T-helper 2 cell treated with Interferon-gamma antibody and Interleukin-4, amounts not matched to agents 100 ng/mL and 5 ng/mL, for 36 hours (primary cell): ENCODE measurements around the gene PTPRN2. TPM values are rescaled to one million over a fixed set of nuclear protein-coding genes. Genes with fewer than 3 reads are reported as not detected.

Experiments used
- intact Hi-C: fragments of 100-400 bp; cut with micrococcal nuclease; formaldehyde crosslinking; loops from one replicate; pipeline ENCODE4 v1.15.1; 2023
- total RNA-seq: library from RNA; stranded (reverse); gene quantifications from 2 replicates; pipeline ENCODE4 v1.2.3, GENCODE V29; 2022

Gene PTPRN2
- total RNA-seq, 1 donor from 2014 or later = 5.1 TPM

DNA sequence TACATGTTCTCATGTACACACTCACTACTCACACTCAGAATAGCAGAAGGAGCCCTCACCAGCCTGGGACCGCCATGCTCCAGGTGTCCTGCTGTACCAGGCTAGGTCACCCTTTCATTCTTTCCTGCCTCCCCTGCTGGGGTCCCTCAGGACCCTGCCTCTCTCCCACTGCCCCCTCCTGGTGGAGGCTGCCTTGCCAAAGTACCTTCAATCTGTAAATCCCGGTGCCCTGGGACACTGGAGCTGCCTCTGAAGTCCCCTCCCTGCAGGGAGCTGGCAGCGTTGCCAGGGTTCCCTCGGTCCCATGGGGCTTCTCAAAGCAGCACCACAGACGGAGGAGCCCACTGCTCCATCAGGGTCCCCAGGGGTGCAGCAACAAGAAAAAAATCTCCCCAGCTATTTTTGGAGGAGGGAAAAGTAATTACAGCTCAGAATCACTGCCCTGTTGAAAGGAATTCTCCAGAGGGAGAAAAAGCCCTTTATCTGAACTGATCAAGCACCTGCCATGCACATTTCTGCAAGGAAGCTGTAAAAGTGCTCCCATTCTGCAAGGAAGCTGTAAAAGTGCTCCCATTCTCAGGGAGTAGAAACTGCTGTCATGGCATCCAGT, 259.9 kb downstream of the PTPRN2 start:
- intact Hi-C loops = no loop called here

DNA sequence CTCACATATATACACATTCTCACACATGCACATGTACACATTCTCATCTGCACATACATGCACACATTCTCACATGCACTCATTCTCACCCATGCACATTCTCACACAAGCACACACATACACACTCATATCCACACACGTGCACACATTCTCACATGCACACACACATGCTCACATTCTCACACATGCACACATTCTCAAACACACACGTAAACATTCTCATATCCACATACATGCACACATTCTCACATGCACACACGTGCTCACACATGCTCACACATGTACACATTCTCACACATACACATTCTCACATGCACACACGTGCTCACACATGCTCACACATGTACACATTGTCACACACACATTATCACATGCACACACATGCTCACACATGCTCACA, 260.6 kb downstream of the PTPRN2 start:
- intact Hi-C loops = no loop called here

DNA sequence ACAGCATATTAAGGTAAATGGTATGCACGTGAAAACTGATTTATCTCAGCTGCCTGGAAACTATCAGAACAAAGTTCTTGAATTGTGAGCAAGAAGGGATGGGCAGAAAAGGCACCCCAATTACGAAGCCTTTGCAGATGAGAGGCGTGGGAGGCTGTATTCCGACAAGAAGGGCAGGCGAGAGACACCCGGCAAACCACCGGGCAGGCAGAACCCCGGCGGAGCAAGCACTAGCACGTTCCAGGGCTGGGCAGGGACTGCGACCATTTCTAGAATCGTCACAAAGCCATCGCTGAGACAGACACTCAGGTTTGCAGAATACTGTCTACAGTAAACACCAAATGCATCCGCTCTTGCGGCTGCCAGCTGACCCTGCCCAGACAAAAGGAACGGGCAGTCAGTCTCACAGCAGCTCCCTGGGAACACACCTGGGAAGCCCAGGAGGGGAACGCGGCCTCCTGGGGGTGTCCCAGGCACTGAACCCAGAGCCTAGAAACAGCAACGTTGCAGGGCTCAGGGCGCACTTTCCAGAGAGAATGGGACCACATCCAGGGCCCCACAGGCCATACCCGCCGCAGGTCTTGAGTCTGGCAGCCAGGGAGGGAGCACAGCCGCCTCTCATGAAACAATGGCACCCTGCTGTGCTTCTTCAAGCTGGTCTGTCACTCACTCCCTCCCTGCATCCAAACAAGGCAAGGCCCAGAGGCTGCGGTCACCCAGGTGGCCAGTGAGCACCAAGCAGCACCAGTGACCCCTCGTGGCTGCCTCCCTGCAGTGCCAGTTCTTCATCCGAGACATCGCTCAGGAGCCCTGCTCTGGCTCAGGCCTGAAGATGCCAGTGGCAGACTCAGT, 261.9 kb downstream of the PTPRN2 start:
- intact Hi-C loops = no loop called here

DNA sequence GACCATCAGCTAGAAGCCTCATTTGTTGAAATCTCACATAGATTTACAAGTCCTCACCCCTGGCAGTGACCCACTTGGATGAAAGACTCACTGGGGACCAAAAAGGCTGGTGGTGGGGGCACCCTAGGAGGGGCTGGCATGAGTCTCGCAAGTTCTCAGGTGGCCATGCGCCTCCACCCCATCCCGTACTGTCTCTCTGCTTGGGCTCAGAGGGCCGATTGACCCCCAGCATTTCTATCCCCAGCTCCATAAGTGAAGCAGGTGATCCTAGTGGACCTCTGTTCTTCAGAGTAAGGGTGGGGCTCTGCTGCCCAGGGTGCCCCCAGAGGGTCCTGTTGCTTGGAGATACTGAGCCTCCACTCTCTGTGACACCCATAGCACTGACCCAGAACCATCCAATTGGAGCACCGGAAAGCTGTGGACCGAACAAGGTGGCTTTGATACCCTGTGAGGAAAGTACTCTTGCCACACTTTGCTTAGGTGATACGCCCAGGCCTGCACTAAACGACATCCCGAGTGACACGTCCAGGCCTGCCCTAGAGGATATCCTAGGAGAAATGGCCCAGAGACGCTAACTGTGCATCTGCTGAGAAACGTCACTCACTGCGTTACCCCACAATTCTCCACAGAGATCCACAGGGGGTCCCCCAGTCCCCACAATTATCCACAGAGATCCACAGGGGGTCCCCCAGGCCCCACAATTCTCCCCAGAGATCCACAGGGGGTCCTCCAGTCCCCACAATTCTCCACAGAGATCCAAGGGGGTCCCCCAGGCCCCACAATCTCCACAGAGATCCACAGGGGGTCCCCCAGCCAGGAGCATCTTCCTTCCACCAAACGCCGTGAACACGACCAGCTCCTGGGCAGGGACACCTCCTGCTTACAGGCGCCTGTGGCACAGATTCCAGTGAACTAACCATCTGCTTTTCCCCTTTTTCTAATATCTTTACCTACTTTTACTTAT, 262.9 kb downstream of the PTPRN2 start:
- intact Hi-C loops = no loop called here

DNA sequence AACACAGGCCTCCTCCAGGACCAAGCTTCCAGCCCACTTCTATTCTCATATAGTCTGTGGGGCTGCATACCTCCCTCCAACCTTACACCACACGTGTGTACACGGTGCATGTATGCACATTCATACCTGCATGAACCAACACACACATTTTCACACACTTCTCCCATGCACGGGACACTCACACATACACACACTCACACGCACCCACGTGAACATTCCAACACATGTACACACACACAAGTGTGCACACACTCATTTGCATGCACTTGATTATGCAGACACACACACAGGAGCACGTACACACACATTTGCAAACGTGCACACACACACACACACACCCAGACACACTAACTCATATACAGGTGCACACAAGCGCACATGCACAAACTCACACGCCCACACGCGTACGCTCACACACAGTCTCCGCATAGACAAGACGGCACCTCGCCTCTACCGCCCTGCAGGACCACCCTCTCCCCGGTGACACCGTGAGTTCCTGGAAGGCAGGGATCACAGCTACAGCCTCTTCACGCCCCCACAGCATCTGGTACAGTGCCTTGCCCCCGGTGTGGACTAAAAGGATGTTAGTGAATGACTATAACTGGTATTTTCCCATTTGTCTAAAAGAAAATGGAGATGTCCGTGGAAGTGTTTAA, 263.8 kb downstream of the PTPRN2 start:
- intact Hi-C loops = no loop called here

DNA sequence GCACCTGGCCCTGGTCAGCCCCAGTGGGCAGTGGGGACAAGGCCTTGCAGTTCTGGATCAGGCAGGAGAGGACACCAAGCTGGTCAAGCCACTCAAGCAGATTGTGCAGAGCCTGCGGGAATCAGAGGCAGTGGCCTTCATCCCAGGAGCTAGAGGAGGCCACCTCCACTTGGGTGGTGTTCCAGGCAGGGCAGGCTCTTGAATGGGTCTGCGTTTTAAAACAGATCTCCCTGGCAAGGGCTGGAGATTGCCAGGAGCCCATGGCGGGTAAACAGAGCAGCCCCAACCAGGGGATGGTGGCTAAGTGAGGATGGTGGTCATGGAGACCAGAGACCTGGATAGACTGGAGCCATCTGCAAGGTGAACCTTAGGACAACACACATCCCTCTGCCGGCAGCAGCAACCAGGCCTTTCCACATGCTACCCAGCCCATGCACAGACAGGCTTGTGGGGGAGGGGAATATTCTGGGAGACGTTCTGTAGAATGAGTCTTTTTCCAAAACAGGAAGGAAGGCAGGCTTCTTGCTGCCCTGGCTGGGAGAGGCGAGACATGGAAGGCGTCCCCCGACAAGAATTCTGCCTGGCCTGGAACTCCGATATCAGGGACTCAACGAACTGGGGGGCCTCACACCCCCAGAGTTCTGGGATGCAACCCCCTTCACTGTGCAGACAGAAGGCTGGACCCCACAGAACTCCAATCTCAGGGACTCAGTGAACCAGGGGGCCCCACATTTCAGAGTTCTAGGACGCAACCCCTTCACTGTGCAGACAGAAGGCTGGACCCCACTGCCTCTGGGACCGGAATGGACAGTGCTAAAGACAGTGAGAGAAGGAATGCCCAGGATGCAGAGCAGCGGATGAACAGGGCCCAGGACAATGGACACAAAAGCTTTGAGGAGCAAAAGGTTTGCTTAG, 264.8 kb downstream of the PTPRN2 start:
- intact Hi-C loops = no loop called here

DNA sequence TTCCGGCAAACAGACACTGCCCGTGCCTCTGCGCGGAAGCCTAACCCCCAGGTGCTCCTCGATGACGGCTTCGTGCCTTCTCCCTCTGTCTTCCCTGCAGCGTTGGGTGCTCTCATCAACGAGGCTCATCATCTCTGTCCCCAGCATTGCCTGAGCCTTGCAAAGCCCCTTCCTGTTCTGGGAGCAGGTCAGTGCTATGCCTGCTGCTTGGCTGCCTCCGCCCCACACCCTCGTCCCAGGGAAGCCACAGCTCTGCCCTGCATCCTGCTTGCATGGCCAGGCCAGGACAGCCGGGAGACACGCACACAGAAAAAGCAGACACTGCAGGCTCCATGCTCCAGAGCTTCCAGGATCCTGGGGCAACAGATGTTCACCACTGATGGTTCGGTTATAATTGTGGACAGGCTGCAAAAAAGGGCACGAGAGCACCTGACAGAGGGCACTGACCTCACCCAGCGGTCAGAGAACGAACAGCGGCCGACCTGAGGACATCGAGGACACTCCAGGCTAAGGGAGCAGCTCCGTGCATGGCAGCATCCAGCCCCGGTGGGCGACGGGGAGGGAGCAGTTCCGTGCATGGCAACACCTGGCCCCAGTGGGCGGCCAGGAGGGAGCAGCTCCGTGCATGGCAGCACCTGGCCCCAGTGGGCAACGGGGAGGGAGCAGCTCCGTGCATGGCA, 265.5 kb downstream of the PTPRN2 start:
- intact Hi-C loops = no loop called here

DNA sequence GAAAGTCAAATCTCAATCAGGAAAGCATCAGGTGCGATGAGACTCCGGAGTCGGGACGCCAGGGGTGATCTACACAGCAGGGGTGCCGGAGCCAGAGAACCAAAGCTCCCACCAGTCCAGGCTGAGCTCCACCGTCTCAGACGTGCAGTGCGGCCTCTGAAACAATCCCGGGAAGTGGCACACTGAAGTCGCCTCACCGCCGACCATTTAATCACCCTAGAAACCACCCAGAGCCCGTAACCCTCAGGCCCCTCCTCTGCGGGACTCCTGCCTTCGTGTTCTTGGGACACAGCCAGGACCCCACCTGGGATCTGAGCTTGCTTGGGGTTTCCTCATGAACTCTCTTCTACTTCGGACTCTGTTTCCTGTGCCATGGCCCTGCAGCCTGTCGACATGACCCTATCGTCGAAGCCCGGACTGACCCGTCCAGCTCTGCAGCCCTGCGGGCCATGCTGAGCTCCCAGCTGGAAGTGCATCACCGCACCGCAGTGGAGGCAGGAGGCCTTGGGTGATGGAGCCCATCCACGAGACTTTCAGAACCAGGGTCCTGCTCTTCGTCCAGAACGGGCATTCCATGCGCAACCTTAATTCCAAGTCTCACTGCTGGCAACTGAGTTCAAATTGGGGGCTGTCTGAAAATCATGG, 266.4 kb downstream of the PTPRN2 start:
- intact Hi-C loops = no loop called here

DNA sequence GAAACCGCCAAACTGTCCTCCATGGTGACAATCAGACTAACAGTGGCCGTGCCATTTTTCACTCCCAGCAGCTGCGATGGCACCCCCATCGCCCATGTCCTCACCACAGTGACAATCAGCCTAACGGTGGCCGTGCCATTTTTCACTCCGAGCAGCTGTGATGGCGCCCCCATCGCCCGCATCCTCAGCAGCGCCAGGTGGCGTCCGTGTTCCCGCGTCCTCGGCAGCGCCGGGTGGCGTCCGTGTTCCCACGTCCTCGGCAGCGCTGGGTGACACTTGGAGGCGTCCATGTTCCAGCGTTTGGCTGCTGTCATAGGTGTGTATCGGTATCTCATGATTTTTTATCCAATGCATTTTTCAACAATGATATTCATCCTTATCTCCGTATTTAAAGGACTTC, 267.3 kb downstream of the PTPRN2 start:
- intact Hi-C loops = no loop called here

DNA sequence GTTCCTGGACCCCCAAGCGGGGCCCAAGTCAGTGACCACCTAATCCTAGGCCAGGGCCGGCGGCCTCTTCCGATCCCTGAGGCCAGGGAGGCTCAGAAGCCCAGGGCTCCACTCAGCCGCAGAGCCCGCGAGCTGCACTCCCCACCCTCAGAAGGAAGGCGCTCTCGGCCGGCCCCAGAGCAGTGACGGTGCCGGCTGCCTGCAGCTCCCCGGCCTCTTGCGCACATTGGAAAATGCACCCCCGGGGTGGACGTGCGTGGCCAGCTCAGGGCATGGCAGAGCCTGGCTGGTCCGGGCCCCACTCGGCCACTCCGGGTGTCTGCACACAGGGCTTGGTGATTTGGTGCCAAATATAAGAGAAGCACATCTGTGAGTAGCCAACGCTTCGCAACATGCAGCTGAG, 269.1 kb downstream of the PTPRN2 start:
- intact Hi-C loops = no loop called here

DNA sequence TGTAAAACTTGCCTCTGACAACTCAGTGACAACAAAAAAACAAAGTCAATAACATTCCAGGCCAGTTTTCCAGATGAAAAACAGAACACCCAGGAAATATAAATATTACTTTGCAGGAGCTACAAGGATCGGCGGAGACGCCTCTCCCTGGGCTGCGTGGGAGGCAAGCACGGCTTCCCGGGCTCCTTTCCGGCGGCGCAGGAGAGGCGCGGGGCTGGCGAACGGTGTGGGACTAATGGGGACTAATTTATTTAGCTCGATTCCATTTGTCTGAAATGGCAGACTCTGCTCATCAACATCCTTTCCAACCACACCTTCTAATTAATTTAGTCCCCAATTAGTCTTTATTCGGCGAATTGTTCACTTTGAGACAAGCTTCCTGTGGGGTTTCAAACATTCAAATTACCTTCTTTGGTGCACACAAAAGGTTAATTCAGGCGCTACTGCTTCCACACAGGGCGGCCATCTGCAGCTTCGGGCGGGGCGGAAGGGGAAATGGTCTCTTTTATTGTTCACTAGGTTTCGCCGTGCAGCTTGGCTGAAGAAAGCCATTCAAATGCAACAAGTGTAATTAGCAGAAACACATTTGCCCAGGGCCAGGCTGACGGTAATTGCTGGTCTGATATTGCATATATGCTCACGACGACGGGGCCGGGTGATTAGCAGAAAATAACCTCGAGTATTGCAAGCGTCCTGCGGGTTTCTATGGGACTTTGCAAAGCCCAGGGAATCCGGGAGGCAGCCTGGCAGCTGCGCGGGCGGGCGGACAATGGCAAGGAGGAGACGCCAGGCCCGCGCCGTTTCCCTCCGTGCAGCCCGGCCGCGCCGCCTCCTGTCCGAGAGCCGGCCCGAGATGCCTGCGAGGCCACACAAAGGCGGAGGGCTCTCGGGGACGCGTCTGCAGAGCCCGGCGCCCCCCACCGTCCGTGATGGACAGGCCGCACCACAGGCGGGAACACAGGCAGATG, 270.1 kb downstream of the PTPRN2 start:
- intact Hi-C loops = no loop called here

DNA sequence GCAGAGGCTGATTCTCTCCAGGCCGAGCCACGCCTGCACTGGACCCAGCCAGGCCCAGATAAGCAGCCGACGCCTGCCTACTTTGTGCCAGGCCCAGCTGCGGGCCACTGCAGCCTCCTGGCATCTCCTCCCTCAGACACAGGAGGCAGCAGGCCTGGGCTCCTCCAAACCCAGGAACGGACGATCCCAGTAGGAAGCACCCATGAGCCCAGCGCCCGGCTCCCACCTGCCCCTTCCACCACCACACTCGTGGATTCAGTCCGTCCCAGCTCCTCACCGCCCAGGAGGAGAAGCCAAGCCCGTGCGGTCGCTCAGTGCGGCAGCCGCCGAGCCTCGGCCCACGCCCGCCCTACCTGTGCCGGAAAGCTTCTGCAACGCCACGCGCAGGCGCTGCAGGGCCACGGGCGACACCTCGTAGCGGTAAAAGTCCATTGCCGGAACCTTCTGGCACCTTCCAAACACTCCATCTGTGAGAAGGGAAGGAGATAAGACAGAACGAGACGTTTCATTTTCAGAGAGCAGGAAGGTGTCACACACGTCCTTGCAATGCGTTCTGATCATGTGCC, 271.1 kb downstream of the PTPRN2 start:
- intact Hi-C loops = no loop called here

DNA sequence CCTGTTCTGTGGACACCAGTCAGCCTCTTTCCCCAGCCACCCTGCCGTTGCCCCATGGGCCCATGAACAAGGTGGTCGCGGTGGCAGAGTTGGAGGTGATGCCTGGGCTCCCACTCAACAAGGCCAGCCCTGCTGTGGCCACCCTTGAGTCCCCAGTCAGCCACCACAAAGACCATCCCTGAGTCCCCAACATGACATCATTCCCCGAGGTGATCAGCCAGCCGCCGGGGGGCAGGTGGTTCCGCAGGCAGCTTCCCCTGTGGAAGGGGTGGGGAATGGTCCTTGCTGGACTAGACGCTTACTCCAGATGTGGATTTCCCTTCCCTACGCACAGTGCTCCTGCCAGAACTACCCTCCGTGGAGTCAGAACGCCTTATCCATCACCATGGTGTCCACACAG, 271.7 kb downstream of the PTPRN2 start:
- intact Hi-C loops = no loop called here

DNA sequence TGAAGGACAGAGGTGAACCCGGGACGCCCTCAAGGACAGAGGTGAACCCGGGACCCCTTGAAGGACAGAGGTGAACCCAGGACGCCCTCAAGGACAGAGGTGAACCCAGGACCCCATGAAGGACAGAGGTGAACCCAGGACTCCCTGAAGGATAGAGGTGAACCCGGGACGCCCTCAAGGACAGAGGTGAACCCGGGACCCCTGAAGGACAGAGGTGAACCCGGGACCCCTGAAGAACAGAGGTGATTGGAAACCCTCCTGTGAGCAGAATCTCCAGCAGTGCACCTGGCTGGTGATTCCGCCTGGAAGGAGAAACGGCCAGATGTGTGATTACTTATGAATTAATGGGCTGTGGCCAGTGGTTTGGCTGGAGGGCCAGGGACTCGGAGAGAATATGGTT, 272.3 kb downstream of the PTPRN2 start:
- intact Hi-C loops = no loop called here

DNA sequence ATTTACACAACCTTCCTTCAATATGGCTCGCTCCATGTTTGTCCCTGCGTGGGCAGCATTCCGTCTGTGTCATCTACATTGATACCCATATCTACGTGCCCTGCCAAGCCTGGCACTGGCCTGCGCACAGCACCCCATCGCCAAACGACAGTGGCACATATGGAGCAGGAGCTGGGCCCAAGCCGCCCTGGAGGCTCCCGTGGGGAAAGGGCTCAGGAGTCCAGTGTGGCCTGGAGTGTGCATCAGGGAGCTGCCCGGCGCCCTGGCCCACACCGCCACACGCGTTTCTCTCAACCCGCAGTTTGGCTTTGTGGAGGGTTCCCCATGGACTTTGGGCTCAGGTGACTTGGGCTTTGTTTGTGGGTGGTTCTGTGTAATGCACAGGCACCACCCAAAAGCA, 273.2 kb downstream of the PTPRN2 start:
- intact Hi-C loops = no loop called here

DNA sequence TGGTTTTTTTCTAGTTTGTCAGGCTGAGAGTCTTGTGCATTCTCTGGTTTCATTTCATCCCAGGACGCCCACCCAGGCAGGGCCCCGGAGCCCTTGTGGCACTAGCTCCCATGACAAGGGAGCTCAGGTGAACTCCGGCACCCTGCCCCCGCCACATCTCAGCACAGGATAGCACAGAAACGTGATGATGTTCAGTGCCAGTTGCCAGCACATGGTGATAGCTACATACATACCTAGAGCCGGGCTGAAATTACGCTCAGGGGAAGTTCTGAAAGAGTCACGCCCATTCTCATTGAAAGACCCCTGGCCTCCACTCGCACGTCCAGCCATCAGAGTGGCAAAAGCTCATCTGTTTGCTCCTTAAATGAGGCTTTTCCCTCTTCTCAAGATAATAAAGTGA, 273.7 kb downstream of the PTPRN2 start:
- intact Hi-C loops = no loop called here

DNA sequence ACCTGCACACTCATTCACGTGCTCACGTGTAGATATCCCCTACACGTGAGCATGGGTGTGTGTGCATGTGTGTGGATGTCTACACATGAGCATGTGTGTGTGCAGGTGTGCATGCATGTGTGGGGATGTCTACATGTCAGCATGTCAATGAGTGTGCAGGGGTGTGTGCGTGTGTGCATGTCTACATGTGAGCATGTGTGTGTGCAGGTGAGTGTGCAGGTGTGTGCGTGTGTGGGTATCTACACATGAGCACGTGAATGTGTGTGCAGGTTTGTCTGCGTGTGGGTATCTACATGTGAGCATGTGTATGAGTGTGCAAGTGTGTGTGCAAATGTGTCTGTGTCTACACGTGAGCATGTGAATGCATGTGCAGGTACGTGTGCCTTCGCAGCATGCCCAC, 274.8 kb downstream of the PTPRN2 start:
- intact Hi-C loops = no loop called here

DNA sequence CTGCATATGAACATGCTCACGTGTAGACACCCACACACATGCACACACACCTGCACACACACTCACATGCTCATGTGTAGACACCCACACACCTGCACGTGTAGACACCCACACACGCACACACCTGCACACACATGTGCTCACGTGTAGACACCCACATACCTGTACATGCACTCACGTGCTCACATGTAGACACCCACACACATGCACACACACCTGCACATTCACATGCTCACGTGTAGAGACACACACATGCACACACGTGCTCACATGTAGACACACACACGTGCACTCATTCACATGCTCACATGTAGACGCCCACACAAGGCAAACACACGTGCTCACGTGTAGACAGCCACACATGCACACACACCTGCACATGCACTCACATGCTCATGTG, 275.8 kb downstream of the PTPRN2 start:
- intact Hi-C loops = no loop called here
